Esophagus mucosa (tissue), 1 donor: ENCODE measurements around the gene RHBDL2. TPM values are rescaled to one million over a fixed set of nuclear protein-coding genes. Genes with fewer than 3 reads are reported as not detected.
"Not testable (repeated sequence)": the region's sequence is repeated elsewhere in the genome, so short reads cannot be mapped to it uniquely, and the experiment has no call there.

Source experiments
- ATAC-seq: fragments of 200-7000 bp; cut with Tn5 transposase; one replicate; pipeline ENCODE4 v1.9.1; 2020
- total RNA-seq: library from RNA; stranded (reverse); gene quantifications from one replicate; pipeline ENCODE4 v1.2.4, GENCODE V29; 2023
- donor health status: DM: yes; HTN: yes; CAD: no.

The RHBDL2 gene
- total RNA-seq, 1 donor from 2014 or later = 16.1 TPM

DNA sequence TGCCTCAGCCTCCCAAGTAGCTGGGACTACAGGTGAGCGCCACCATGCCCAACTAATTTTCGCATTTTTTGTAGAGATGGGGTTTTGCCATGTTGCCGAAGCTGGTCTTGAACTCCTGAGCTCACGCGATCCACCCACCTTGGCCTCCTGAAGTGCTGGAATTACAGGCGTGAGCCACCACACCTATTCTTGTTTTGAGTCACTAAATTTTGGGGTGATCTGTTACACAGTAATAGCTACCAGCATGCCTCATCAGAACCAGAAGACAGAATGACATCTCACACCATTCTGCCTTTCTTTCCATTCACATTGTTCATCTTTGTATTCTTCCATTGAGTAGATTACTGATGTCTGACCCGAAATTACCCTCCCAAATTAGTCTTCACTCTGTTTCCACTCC lies 9.1 kb downstream of the RHBDL2 start:
- no peak for ATAC-seq

DNA sequence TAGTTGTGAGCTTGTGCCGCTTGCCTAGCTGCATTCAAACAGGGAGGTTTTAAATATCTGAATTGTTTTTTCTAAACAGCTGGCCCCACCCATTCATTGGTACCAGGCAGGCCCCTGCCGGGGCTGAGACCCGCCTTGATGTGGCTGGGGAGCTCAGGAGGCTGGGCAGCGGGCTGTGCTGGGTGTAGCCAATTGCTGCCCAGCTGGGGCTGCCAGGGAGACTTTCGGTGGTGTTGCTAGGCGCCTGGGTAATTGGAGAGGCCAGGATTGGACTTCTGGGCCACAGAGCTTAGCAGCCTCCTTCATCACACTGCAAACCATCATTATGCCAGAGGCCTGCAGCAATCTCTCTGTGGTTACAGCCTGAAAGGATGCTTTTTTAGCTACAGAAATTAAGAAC lies 12.2 kb downstream of the RHBDL2 start:
- no peak for ATAC-seq

DNA sequence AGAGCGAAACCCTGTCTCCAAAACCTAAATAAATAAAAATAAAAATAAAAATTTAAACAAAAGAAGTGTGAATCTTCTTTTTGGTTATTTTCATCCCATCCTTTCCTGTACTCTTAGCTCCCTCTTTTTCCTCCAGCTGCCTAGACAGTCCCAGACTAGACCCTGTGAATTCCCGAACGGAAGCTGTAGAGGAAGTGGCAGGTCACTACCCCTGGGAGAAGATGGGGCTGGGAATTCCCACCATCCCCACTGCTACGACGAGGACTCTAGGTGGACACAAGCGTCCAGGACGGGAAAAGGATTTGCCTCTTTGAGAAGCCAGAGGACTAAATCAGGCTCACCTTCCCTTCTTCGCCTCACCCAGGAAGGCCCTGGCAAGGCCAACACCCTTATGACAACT lies 12.6 kb downstream of the RHBDL2 start:
- no peak for ATAC-seq

DNA sequence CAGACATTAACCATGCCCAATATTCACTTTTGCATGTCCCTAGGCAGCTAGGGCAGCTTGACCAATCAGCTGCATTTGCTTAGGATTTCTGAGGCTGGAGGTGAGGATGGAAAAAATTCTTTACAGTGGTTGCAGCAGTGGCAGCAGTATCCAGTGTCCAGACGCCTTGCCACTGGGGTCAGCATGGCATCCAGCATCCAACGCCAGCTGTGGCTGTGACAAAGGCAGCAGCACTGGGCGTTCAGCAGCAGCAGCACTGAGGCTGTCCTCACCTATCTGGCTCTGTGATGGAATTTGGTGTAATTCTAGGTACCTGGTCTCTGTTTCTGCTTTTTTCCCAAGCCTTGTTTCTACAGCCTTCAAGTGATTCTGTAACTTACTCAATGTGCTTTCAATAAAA lies 15.5 kb downstream of the RHBDL2 start:
- no peak for ATAC-seq

DNA sequence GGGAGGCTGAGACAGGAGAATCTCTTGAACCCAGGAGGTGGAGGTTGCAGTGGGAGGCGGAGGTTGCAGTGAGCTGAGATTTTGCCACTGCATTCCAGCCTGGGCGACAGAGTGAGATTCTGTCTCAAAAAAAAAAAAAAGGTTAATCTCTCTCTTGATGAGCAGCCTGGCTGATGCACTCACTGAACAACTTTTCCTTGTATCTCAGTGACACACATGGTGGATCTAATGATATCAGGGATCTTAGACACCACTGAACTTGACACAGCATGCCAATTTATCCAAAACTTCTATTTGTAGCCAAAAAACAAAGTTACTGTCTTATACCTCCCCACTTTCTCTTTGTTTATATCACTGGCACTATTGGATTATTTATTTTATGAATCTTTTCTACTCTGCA lies 16.2 kb downstream of the RHBDL2 start:
- no peak for ATAC-seq

DNA sequence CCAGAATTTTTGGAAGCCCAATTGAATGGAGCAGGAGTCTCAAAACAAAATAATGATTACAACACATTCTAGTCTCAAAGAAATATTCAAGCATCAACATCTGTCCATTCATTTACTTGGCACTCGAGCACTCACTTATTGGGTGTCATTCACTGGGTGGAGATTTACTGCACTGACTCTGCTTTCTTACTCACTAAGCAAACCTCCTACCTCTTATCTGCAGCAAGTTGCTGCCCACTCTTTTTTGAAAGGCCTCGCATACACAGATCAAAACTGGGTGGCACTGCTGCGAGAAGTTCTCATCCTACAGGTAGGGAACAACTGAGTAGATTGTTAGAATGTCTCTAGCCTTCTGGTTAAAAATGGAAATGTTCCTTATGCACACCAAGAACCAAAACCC lies 18.0 kb downstream of the RHBDL2 start:
- peak; percentile 32 for ATAC-seq

DNA sequence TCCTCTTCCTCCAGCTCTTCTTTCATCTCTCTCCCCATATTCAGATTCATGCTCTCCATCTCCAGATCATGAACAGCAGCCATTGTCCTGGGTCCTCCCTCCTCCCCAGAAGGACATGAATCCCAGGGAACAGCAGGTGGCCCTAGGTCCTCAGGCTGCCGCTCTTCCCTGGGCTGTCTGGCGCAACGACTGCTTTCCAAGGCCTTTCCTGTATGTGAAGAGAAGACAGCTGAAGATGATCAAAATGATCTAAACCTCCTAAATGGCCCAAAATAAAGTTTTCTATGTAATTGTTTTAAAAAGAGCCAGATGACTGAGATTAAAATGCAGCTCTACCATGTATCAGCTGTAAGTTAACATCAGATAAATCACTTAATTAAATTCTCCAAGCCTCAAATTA lies 22.5 kb downstream of the RHBDL2 start:
- no peak for ATAC-seq

DNA sequence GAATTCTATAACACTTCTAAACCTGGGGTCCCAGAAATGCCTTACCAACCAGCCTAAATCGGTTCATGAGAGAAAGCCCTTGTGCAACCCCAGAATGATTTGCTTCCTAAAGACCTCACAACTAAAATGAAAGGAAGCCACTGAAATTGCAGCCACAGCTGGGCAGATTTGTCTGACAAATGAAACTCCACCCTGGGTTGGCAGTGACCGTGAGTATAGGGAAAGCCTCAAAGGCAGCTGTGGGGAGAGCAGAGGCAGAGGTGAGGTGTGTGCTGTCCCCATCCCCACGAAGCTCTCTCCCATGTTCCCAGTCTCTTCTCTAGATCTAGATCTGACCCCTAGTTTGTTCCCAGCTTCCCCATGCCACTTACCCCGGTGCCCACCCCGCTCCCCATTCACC lies 23.1 kb downstream of the RHBDL2 start:
- ATAC-seq = no peak

DNA sequence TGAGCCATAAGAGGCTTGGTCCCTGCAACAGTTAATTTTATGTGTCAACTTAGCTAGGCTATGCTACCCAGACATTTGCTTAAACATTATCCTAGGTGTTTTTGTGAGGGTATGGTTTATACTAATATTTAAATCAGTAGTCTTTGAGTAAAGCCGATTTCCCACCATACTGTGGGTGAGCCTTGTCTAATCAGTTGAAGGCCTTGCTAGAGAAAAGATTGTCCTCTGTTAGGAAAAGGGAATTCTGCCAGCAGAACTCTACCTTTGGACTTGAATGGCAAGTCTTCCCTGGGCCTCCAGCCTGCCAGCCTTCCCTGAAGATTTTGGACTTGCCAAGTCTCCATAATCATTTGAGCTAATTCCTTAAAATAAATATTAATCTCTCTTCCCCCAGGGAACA lies 23.9 kb downstream of the RHBDL2 start:
- no peak for ATAC-seq

DNA sequence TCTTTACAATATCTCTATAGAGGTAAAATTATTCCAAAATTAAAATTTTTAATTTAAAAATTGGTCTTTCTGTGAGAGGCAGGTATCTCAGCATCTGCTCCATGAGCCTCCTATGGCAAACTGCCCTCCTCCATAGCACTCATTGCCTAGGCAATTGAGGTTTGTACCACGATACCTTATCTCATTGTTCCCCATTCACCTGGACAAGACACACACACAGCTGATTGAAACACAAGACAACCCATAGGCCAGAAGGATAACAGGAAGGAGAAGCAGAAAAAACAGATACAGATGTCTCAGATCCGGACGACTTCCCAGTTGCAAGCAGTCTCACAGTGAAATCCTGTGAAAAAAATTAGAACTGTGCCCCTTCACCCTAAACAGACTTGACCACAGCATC lies 24.3 kb downstream of the RHBDL2 start:
- ATAC-seq = no peak

DNA sequence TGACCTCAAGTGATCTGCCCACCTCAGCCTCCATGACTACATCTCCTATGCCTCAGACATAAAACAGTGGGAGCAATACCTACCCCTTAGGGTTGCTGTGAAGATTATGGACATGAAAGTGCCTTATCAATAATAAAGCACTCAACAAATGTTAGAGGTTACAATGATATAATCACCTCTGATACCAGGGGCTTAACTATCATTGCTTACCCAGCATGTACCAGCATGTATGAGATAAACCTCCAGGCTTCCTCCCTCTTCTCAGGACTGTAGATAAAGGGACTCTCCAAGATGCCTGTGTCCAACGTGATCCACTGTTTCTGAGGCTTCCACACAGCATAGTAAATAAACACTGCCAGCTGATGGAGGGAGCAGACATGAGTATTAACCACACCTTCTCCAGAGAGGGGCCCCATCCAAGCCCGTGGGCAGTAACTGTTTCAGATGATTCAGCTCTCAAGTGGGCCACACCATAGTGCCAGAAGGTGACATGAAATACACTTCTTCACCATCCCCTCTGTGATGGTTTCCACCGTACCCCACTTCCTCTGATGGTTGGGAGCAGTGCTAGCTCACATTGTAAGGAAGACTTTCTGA lies 26.2 kb downstream of the RHBDL2 start:
- no peak for ATAC-seq

DNA sequence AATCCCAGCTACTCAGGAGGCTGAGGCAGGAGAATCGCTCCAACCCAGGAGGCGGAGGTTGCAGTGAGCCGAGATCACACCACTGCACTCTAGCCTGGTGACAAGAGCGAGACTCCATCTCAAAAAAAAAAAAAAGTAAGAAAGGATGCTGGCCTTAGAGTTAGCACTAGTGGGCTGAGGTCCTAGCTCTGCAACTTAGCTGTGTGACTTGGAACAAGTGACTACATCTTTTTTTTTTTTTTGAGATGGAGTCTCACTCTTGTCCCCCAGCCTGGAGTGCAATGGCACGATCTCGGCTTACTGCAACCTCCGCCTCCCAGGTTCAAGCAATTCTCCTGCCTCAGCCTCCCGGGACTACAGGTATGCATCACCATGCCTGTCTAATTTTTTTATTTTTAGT lies 26.7 kb downstream of the RHBDL2 start:
- ATAC-seq = not testable (repeated sequence)

DNA sequence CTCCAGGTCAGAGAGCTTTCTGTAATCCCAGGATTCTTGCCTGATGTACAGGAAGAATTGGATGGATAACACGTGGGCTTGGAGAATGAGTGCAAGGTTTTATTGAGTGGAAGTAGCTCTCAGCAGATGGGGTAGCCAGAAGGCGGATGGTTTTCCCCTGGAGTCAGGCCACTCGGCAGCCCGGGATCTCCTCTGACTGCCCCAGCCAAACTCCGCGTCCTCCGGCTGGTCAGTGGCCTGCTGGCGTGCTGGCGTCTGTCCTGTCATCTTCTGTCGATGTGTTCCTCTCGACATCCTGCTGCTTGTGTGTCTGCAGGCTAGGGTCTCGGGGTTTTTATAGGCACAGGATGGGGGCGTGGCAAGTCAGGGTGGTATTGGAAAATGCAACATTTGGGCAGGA lies 32.8 kb downstream of the RHBDL2 start:
- no peak for ATAC-seq

DNA sequence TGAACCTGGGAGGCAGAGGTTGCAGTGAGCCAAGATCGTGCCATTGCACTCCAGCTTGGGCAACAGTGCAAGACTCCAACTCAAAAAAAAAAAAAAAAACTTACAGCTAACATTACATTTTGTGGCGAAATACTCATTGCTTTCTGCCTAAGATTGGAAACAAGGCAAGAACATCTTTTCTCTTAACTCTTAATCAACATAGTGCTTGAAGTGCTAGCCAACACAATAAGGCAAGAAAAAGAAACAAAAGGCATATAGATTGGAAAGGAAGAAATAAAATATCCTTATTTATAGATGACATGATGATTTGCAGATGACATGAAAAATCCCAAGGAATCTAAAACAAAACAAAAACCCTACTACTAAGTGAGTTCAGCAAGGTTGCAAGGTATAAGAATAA lies 35.6 kb downstream of the RHBDL2 start:
- ATAC-seq = no peak

DNA sequence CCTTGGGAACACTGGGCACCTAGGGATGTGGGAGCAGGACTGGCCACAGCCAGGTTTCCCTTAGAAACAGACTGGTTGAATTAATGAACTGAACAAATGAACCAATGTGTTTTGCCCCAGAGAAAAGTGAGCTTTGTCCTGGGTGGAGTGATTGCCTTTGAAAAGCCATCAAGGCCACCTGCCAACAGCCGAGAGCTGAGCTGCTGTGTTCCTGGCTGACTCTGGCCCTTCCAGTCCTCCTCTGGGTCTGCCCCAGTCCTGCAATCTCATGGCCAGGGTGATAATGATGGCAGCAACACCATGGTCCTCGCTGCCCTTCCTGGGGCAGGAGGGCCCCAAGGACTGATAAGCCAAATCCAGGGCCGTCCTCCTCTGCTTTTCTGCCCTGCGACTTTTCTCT lies 42.1 kb downstream of the RHBDL2 start:
- no peak for ATAC-seq

DNA sequence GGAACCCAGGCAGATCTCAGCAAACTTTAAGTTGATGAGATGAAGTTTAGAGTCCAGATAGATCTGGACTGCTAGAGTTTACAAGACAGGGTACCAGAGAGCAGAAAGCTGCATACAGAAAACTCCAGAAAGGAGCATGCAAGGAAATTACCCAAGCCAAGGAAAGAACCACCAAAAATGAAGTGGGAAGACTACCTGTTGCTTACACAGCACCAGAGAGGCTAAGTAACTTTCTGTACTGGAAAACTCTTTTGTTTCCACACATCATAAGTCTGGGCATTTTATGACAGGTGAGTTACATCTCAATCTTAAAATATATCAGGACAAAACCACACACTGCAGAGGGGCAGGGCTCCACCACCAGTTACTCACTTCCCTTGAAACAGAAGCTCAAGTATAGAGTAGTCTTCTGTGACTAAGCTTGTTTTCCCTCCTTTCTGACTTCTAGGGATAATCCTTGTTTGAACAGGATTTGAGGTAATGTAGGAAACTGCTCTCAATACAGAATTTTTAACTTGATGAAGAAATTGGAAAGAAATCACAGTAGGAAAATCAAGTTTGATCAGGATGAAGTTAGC lies 42.9 kb downstream of the RHBDL2 start:
- ATAC-seq = peak; percentile 65

DNA sequence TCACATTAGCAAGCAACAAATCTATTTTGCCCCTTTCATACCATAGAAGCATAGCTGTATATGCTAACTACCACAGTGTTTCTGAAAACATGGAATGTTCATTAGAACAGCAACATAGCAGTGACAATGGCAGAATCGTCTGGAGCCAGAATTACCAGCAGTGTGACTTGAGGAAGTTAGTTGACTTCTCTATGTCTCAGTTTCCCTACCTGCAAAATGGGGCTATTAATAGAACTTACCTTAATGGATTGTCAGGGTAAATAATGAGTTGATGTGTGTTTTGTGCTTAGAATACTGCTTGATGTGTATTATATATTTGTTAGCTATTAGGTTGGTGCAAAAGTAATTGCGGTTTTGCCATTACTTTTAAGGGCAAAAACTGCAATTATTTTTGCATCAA lies 45.5 kb downstream of the RHBDL2 start:
- no peak for ATAC-seq

DNA sequence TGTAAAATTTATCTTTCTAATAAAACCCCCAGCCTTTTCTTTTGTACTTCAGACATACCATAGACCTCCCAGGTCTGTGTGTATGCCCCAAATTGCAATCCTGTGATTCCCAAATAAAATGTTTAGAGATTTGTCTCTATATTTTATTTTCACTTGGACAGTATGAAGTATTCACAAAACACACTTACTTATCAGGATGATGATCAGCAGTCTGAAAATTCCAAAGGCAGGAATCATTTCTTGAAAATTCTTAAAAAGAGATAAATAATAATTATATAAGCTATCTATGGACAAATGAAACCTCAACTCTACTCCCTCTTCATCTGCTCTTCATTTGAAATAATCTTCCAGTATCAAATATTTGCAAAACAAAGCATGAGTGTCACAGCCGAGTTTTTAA lies 48.7 kb downstream of the RHBDL2 start:
- ATAC-seq = no peak

DNA sequence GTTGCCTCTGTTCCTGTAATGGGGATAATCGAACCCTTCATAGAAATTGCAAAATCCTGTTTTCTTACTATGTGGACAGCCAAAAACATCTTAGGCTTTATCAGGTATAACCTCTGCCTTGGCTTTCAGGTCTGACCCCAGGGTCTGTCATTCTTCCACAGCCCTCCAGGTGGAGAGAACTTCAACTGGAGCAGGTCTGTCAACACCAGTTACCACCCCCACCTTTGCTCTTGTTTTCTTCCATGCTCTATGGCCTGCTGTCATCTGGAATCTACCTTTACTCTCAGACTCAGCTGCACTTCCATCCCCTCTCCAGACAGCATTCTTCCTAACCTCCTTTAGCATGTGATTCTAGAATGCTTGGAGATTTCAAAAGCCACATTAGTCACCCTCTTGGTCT lies 49.9 kb downstream of the RHBDL2 start:
- ATAC-seq = no peak

DNA sequence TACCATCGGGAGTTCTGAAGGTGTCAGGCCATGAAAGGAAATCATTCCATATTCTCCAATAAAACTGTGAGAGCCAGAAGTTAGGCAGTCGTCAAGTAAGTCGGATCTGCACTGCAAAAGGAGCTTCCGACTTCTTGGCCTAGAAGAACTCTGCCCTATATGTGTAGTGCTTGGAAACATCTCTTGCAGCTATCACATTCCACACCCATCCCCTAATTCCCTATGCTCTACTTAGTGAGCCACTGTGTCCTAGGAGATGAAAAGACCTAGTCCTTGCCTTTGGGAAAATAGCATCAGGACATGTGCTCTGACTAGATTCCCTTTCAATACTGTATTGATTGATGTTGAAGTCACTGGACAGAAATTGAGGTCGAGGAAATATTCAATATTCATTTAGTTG lies 52.0 kb downstream of the RHBDL2 start:
- no peak for ATAC-seq

DNA sequence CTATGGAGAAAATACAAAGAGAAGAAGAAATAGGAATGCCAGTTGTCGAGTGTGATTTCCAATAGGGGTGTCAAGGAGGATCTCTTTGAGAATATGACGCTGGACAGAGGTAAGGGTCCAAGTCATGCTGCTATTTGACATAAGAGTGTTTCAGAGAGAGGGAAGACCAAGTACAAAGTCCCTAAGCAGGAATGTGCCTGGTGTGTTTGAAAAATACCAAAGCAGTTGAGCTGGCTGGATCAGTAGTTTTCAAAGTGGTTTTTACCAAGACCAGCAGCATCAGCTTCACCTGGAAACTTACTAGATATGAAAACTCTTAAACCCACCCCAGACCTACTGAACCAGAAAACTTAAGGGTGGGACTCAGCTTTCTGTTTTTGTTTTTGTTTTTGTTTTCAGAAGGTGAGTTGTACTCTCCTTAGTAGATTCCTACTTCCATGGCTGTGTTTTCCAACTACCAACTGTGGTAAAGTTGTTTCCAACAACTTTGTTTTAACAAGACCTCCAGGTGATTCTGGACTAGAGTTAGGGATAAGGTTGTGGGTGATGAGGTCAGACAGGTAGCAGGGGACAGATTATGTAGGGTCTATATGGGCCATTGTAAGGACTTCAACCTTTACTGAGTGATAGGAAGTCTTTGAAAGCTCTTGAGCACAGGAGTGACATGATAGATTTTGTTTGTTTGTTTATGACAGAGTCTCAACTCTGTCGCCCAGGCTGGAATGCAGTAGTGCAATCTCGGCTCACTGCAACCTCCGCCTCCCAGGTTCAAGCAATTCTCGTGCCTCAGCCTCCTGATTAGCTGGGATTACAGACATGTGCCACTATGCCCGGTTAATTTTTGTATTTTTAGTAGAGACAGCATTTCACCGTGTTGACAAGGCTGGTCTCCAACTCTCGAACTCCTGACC lies 53.0 kb downstream of the RHBDL2 start:
- no peak for ATAC-seq

DNA sequence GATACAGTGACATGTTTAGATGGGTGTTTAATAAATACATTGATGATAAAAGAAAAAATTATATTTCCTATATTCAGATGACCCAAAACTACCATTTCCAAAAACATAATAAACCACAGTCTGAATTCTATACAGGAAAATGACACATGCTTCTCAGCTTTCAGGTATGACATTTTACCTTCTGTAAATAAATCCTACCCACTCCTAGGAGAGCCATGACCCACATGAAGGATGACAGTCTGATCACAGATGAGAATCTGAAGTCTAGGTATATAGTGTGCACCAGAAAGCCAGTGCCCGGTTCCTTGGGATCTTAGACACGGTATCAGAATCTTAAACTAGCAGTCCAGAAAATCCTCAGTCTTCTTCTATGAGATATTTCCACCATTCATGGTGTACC lies 56.5 kb downstream of the RHBDL2 start:
- ATAC-seq = no peak

DNA sequence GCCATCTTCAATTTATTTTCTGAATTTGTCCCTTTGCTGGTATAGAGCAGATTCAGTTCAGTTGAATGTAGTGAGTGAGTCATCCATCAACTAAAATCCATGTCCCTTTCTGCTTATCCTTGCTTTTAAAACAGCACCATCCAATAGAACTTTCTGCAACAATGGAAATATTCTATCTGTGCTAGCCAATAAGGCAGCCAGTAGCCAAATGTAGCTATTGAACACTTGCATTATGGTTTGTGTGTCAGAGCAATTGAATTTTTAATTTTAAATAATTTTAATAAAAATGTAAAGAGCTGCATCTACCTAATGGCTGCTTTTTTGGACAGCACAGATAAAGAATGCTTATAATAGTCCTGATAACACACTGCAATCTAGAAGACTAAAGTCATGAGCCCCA lies 60.1 kb downstream of the RHBDL2 start, which contains the start of gene GJA9:
GJA9 (minus strand) TSS at position 101 of the 400 bp plus-strand sequence. CDS start 5,489 bp downstream, outside the sequence.
- ATAC-seq = no peak

DNA sequence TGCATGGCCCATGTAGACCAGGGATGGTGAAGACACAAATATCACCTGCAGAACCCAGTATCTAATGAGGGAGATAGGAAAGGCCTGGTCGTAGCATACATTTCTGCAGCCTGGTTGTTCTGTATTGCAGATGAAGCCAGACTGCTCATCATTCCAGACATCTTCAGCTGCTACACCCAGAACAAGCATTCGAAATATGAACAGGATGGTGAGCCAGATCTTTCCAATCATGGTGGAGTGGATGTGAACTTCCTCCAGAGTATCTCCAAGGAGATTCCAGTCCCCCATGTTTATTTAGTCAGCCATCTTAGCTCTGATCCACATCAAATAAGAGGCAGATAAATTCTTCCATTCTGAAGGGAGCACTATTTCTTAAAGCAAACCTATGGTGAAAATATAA lies 65.8 kb downstream of the RHBDL2 start:
- ATAC-seq = no peak
